IPS-20b (cell line): ENCODE results near the gene TEX26.

ENCODE experiments used
- H3K27ac ChIP-seq: one replicate; pipeline ENCODE4 v1.5.1; 2013; ENCODE audit warnings: low read length
- H3K27me3 ChIP-seq: 2 replicates; pipeline ENCODE4 v1.6.1; 2013; ENCODE audit warnings: mild to moderate bottlenecking, low read length, inconsistent platforms; ENCODE audit not compliant: insufficient read depth
- H3K36me3 ChIP-seq: 2 replicates; pipeline ENCODE4 v1.6.1; 2013; ENCODE audit warnings: low read depth, mild to moderate bottlenecking, inconsistent platforms, low read length, moderate library complexity; ENCODE audit not compliant: insufficient read depth
- H3K4me1 ChIP-seq: 2 replicates; pipeline ENCODE4 v1.6.1; 2013; ENCODE audit warnings: mild to moderate bottlenecking, control low read depth, inconsistent platforms, low read length, moderate library complexity; ENCODE audit not compliant: insufficient read depth
- H3K4me3 ChIP-seq: 2 replicates; pipeline ENCODE4 v1.5.1; 2013; ENCODE audit warnings: mild to moderate bottlenecking, low read length, inconsistent platforms
- H3K9ac ChIP-seq: 2 replicates; pipeline ENCODE4 v1.6.1; 2013; ENCODE audit warnings: low read depth, mild to moderate bottlenecking, inconsistent platforms, low read length, moderate library complexity
- H3K9me3 ChIP-seq: 2 replicates; pipeline ENCODE4 v1.6.1; 2013; ENCODE audit warnings: mild to moderate bottlenecking, low read depth, low read length, inconsistent platforms; ENCODE audit not compliant: insufficient read depth

The TEX26 gene

DNA sequence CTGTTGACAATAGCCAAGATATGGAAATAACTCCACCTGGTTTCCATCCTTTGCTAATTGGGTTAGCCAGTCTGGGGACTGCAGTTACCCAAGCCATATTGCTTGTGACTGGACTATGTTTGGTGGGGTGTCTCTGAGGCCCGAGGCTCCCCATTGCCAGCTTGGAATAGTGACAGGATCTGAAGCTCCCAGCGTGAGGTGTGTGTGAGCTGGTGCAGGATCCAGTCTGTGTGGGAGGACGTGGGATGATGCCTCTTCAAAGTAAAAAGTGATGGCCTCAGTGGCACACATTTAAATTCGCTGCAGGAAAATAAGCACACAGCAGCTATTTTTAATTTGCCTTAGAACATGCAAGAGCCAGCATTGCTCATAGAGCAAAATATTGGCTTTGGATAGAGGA lies 75.0 kb downstream of the TEX26 start:
- H3K4me1 ChIP-seq: peaks cover 20% of the 10 kb centered on the region
- no peaks in the 10 kb centered on the region for H3K9me3 ChIP-seq
- H3K27ac ChIP-seq: no peak overlapping the region
- H3K9ac ChIP-seq: no peak overlapping the region
- no peak overlapping the region for H3K4me3 ChIP-seq
- no peaks in the 10 kb centered on the region for H3K36me3 ChIP-seq
- H3K27me3 ChIP-seq: no peaks in the 10 kb centered on the region

- H3K27ac ChIP-seq: no peak overlapping the region
- no peaks in the 10 kb centered on the region for H3K9me3 ChIP-seq
- no peak overlapping the region for H3K4me3 ChIP-seq
- H3K36me3 ChIP-seq: no peaks in the 10 kb centered on the region
- no peak overlapping the region for H3K9ac ChIP-seq
- peaks cover 25% of the 10 kb centered on the region for H3K4me1 ChIP-seq
- no peaks in the 10 kb centered on the region for H3K27me3 ChIP-seq
These were observed 76.1 kb downstream of the TEX26 start for GRCh38 chr13:31008400-31009115.

DNA sequence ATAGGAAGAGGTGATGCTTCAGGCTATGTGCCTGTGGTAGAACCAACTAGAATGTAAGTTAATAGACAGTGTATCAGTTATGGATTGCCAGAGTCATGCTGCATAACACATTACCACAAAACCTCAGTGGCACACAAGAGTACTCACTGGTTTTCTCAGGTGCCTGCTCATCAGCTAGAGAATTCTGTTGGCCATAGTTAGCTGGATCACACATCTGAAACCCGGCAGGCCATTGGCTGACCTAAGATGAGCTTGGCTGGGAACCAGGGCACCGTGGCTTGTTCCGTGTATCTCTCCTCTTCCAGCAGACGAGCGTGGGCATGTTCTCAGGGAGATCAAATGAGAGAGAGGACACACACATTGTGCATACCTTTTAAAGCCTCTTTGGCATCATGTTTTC lies 76.7 kb downstream of the TEX26 start:
- H3K27me3 ChIP-seq: no peaks in the 10 kb centered on the region
- no peaks in the 10 kb centered on the region for H3K9me3 ChIP-seq
- peaks cover 25% of the 10 kb centered on the region for H3K4me1 ChIP-seq
- H3K4me3 ChIP-seq: no peak overlapping the region
- H3K27ac ChIP-seq: no peak overlapping the region
- H3K36me3 ChIP-seq: no peaks in the 10 kb centered on the region
- no peak overlapping the region for H3K9ac ChIP-seq

GRCh38 chr13:31010296-31010695 lies 77.8 kb downstream of the TEX26 start:
- Histone ChIP-seq H3K27ac (no peak overlapping the region), H3K9ac (no peak overlapping the region), H3K36me3 (no peaks in the 10 kb centered on the region), H3K9me3 (no peaks in the 10 kb centered on the region), H3K4me3 (no peak overlapping the region), H3K4me1 (peaks cover 25% of the 10 kb centered on the region), H3K27me3 (no peaks in the 10 kb centered on the region)

- H3K36me3 ChIP-seq: no peaks in the 10 kb centered on the region
- no peaks in the 10 kb centered on the region for H3K27me3 ChIP-seq
- no peak overlapping the region for H3K27ac ChIP-seq
- no peaks in the 10 kb centered on the region for H3K9me3 ChIP-seq
- H3K4me1 ChIP-seq: peaks cover 25% of the 10 kb centered on the region
- H3K4me3 ChIP-seq: peak overlapping the region; percentile 26; the same call in 1 of the 2 replicates
- peak overlapping the region; percentile 30; the same call in 1 of the 2 replicates for H3K9ac ChIP-seq
These were observed 78.9 kb downstream of the TEX26 start for GRCh38 chr13:31011193-31011860.

GRCh38 chr13:31011901-31012654 lies 79.6 kb downstream of the TEX26 start:
- Histone ChIP-seq H3K4me3 (peak overlapping the region; percentile 26; the same call in 1 of the 2 replicates), H3K9ac (peak overlapping the region; percentile 30; the same call in 1 of the 2 replicates), H3K27me3 (no peaks in the 10 kb centered on the region), H3K36me3 (no peaks in the 10 kb centered on the region), H3K4me1 (peaks cover 25% of the 10 kb centered on the region), H3K27ac (no peak overlapping the region), H3K9me3 (no peaks in the 10 kb centered on the region)

- H3K36me3 ChIP-seq: no peaks in the 10 kb centered on the region
- H3K27ac ChIP-seq: no peak overlapping the region
- H3K9me3 ChIP-seq: no peaks in the 10 kb centered on the region
- no peak overlapping the region for H3K9ac ChIP-seq
- H3K27me3 ChIP-seq: no peaks in the 10 kb centered on the region
- H3K4me3 ChIP-seq: no peak overlapping the region
- peaks cover 25% of the 10 kb centered on the region for H3K4me1 ChIP-seq
These were observed 80.2 kb downstream of the TEX26 start for GRCh38 chr13:31012655-31013024.

DNA sequence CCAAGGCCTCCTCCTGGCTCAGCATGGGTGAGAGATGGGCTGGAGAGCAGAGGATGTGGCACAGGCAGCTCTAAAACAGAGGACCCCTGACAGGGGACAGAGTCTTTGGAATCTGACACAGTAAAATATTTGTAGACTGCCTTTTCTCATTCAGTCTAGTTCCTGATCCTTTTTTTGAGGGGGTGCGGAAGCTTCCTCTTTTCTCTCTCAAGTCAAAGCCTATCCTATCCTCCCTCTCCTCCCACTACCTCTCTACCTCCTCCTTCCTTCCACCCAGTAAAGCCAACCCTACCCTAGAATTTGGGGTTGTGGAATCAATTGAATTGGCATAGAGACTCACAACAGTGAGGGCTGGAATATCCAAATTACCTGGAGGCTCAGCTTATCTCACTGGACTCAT lies 82.0 kb downstream of the TEX26 start:
- H3K36me3 ChIP-seq: no peaks in the 10 kb centered on the region
- no peak overlapping the region for H3K9ac ChIP-seq
- peaks cover 25% of the 10 kb centered on the region for H3K4me1 ChIP-seq
- no peak overlapping the region for H3K27ac ChIP-seq
- no peaks in the 10 kb centered on the region for H3K9me3 ChIP-seq
- no peak overlapping the region for H3K4me3 ChIP-seq
- no peaks in the 10 kb centered on the region for H3K27me3 ChIP-seq

DNA sequence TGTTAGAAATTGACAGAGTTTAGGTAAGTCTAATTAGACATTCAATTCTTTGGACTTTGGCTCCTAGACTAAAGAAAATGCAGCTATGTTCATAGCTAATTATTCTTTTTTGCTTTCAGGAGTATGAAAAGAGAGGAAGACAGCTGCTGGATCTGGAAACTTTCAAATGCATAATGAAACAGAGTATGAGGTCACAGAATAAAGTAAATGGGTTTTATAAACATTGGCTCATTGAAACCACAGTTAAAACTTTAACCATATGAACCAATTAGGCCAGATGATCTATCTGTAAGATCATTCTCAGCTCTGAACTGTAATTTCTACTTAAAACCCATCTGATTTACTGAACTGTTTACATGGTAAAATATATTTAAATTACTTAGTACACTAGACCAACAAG lies 82.7 kb downstream of the TEX26 start:
- Histone ChIP-seq H3K36me3 (no peaks in the 10 kb centered on the region), H3K9me3 (no peaks in the 10 kb centered on the region), H3K4me1 (peaks cover 25% of the 10 kb centered on the region), H3K9ac (no peak overlapping the region), H3K27ac (no peak overlapping the region), H3K4me3 (no peak overlapping the region), H3K27me3 (no peaks in the 10 kb centered on the region)

GRCh38 chr13:31016342-31017325 lies 84.2 kb downstream of the TEX26 start:
- no peak overlapping the region for H3K9ac ChIP-seq
- no peak overlapping the region for H3K27ac ChIP-seq
- H3K4me1 ChIP-seq: peaks cover 12% of the 10 kb centered on the region; the same call in 1 of the 2 replicates
- H3K9me3 ChIP-seq: no peaks in the 10 kb centered on the region
- H3K27me3 ChIP-seq: no peaks in the 10 kb centered on the region
- H3K4me3 ChIP-seq: no peak overlapping the region
- H3K36me3 ChIP-seq: no peaks in the 10 kb centered on the region

DNA sequence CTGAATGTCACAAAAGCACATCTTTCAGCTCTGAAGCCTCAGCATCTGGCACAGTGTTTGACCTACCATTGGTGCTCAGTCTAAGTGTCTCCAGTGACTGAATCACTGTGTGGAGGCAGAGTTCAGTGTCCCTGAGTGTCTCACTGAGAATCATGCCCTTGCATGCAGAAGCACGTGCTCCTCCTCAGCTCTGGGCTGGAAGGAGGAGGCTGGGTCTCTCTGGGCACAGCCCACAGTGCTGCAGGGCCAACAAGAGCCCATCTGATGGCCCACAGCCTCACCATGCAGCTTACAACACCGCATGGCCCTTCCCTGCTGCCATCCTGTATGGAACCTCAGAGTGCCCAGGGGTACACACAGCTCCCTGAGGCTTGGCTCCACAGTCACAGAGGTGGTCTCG lies 86.1 kb downstream of the TEX26 start:
- Histone ChIP-seq H3K4me3 (no peak overlapping the region), H3K9me3 (no peaks in the 10 kb centered on the region), H3K27ac (no peak overlapping the region), H3K36me3 (no peaks in the 10 kb centered on the region), H3K27me3 (no peaks in the 10 kb centered on the region), H3K4me1 (peaks cover 3% of the 10 kb centered on the region; the same call in 1 of the 2 replicates), H3K9ac (no peak overlapping the region)
